GM13976 (cell line): Measurements from ENCODE around the gene REELD1.

Experiments
- DNase-seq: peaks from one replicate; pipeline ENCODE4 v3.0.0; 2012; ENCODE audit warnings: low spot score
- in situ Hi-C: fragments of 300-500 bp; cut with MboI; formaldehyde crosslinking; loops from one replicate; pipeline ENCODE4 v1.12.0; 2022; ENCODE audit warnings: low sequenced_read_pairs, mixed read lengths, inconsistent platforms; ENCODE audit not compliant: unreplicated experiment
- TF ChIP-seq, protein P1 (sequence below): IDR thresholded peaks from 2 replicates; pipeline ENCODE4 v1.5.1; 2012; ENCODE audit warnings: borderline replicate concordance, mild to moderate bottlenecking; ENCODE audit not compliant: insufficient read depth; ENCODE audit errors: extremely low read depth, missing control alignments, control extremely low read depth

The REELD1 gene

DNA sequence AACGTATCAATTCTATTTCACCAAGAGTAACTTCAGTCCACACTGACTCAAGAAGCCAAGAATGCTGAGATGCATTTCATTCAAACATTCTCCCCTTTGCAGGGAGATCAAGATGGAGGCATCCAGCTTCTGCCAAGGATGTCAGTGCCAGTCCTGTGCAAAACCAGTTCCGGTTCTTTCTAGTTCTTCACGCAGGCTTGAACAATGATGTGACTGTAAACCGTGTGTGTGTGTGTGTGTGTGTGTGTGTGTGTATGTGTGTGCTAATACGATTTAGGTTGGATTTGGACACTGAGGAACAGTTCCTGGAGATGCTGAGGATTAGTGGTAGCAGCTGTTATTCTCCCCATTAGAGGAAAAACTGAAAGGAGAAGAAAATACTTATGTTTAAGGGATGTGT is at the start of gene REELD1:
TSS of gene REELD1 (plus strand) at position 301 of the 400 bp plus-strand sequence. CDS start 2,415 bp downstream, outside the sequence.
- TF ChIP-seq, protein P1, sequence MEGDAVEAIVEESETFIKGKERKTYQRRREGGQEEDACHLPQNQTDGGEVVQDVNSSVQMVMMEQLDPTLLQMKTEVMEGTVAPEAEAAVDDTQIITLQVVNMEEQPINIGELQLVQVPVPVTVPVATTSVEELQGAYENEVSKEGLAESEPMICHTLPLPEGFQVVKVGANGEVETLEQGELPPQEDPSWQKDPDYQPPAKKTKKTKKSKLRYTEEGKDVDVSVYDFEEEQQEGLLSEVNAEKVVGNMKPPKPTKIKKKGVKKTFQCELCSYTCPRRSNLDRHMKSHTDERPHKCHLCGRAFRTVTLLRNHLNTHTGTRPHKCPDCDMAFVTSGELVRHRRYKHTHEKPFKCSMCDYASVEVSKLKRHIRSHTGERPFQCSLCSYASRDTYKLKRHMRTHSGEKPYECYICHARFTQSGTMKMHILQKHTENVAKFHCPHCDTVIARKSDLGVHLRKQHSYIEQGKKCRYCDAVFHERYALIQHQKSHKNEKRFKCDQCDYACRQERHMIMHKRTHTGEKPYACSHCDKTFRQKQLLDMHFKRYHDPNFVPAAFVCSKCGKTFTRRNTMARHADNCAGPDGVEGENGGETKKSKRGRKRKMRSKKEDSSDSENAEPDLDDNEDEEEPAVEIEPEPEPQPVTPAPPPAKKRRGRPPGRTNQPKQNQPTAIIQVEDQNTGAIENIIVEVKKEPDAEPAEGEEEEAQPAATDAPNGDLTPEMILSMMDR = no peak
- DNase-seq = no peak
- in situ Hi-C loops = no loop called here

- in situ Hi-C loops = no loop called here
- TF ChIP-seq, protein P1 = no peak
- DNase-seq = no peak
Measured at GRCh38 chr4:146165221-146165620, 49.1 kb upstream of the REELD1 start.

DNA sequence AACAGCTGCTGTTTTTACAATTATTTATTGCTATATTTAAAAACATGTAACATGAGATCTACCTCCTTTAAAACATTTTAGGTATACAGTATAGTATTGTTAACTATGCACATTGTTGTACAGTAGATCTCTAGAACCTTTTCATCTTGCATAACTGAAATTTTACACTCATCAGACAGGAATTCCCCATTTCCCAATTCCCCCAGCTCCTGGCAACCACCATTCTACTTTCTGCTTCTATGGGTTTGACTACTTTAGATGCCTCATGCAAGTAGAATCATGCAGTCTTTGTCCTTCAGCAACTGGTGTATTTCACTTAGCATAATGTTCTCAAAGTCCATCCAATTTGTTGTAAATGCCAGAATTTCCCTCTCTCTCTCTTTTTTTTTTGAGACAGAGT is 48.5 kb upstream of the REELD1 start:
- TF ChIP-seq, protein P1 = no peak
- in situ Hi-C loops = no loop called here
- no peak for DNase-seq

DNA sequence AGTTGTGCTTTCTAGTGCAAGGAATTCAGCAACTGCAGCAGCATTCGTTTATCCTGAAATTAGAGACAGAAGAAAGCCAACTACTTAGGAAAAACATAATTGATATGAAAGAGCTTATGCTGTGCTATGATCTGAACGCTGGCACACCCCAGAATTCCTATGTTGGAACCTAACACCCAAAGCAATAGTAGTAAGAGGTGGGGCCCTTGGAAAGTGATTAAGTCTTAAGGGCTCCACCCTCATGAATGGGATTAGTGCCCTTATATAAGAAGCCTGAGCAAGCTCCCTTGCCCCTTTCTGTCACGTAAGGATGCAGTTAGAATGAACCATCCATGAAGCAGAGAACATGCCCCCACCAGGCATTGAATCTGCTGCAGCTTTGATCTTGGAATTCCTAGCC is 44.2 kb upstream of the REELD1 start:
- no peak for DNase-seq
- TF ChIP-seq, protein P1 = no peak
- in situ Hi-C loops = no loop called here

DNA sequence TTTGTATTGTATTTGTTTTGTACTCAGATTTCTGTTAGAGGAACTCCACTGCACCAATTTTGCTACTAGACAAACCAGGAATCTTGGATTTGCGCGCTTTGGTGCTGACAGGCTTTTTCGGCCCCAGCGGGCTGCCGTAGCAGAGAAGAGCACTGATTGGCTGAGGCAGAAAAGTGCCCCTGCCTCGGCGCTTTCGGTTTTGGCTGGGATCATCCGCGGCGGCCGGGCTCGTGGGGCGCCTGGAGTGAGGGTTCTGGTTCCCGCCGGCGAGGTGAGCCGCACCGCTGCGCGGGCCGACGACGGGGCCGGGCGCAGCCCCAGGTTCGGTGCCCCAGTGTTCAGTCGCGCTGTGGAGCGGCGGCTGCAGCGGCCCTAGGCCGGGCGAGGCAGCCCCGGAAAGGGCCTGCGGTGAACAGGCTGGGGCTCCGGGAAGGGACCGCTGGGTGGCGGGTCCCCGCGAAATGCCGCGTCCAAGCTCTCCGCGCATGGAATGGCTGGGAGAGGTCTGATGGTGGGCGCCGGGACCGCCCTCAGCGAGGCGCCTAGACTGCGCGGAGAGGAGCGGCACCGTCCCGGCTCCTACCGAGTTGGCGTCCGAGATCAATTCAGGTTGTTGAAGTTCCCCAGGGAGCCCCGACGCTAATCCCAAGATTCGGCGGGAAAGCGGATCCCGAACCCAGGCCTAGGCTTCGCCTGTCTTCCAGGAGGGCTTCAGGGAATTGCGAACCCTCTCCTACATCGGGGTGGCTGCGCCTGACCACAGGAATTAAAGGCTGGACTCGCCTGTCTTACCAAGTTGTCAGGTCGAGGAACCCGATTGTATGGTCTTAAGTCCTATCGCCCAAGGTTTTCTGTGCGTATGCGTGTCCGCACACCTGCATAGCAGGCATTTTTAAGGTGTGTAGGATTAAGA is 38.5 kb upstream of the REELD1 start, which contains the start of gene LSM6:
TSS of gene LSM6 (plus strand) at position 178 of the 913 bp plus-strand sequence. CDS start 7,204 bp downstream, outside the sequence.
- TF ChIP-seq, protein P1 = no peak
- in situ Hi-C loops = no loop called here
- DNase-seq = peak; percentile 87

- TF ChIP-seq, protein P1 = no peak
- in situ Hi-C loops = no loop called here
- DNase-seq = no peak
Measured at GRCh38 chr4:146176891-146177290, 37.4 kb upstream of the REELD1 start.

DNA sequence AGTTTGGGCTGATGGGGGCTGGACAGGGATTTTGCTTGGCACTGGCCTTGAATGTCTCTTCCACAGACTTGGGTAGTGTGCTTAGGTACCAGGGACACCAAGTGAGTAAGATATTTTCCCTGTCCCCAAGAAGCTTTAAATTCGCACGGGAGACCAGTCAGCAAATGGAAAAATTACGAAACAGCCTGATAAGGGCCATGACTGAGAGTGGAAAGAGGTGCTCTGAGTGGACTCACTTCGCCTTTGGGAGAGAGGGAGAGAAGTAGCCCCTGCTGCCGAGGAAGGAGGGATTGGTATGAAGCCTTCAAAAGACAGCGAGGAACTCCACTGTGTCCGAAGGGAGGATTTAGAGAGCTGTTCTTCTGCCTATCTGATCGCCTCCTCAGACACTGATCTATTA is 36.2 kb upstream of the REELD1 start:
- TF ChIP-seq, protein P1 = no peak
- in situ Hi-C loops = no loop called here
- DNase-seq = no peak
